C4-2B (cell line): ENCODE data around the gene RPTOR.

Experiments used
- H3K27ac ChIP-seq: fragments of 450-650 bp; 2 replicates; pipeline ENCODE4 v1.5.1; 2017
- CTCF ChIP-seq: fragments of 450-650 bp; conservative IDR thresholded peaks from 2 replicates; pipeline ENCODE4 v1.5.1; 2017; ENCODE audit warnings: mild to moderate bottlenecking
- ZFX ChIP-seq: fragments of 450-650 bp; IDR thresholded peaks from 2 replicates; pipeline ENCODE4 v1.6.1; 2017

Gene RPTOR

DNA sequence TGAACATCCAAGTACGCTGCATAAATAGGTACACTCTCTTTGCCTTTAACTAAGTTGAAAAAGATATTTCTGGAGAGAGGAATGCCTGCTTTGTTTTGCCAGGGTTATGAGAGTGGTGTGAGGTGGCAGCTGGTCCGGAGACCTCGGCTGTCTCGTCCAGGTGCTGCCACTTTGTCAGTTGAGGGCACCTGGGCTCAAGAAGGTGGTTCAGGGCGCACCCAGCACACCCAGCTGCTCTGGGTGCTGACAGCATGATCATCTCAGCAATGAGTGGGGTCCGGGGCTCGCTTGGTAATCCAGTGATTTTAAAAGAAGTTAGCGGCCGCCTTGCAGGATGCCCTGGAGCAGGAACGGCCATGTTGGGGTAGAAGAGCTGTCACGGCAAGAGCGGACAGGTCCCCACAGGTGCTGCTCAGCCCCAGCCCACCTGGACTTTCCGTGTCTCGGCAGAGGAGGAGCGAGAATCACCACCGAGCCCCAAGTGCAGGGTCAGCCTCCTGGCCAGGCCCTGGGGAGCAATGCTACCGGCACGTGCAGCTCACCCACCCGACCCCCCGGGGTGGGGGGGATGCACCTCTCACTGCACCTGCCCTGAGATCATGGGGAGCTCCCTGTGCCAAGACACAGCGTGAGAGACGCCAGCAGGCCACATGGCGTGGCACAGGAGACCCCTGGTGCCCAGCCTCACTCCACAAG, 379.6 kb downstream of the RPTOR start:
- no peak overlapping the region for H3K27ac ChIP-seq
- TF ChIP-seq ZFX = no peak
- TF ChIP-seq CTCF = no peak

DNA sequence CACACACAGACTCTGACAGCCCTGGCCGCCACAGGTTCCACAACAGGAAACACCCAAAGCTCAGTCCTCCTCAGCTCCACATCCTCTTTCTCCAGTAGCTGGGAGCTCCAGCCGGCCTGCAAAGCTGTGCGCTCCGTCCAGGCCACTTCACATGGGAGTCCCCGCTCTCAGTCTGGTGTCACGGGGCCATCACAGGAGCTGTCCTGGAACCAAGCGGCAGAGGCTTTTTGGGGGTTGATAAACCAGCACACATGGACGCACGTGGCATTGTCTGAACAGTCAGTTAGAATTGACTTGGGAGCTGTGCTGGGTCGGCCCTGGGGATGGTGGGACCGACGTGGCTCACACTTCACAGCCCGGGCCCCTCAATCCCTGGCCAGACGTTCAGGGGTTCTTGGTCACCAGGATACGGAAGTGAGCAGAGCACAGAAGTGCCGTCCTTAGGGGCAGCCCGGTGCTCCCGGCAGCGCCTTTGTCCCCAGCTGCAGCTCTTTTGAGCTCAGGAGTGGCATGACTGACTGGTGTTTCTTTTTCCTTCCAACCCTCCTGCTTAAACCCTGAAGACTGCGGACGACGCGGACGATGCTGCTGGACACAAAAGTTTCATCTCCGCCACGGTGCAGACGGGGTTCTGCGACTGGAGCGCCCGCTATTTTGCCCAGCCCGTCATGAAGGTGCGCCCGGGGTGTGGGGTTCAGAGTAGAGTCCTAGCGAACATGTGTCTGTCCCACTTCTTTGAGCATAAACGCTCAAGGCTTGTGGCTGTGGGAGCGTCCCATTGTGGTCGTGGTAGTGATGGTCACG, 380.4 kb downstream of the RPTOR start:
- H3K27ac ChIP-seq = no peak overlapping the region
- TF ChIP-seq CTCF (no peak), ZFX (no peak)

DNA sequence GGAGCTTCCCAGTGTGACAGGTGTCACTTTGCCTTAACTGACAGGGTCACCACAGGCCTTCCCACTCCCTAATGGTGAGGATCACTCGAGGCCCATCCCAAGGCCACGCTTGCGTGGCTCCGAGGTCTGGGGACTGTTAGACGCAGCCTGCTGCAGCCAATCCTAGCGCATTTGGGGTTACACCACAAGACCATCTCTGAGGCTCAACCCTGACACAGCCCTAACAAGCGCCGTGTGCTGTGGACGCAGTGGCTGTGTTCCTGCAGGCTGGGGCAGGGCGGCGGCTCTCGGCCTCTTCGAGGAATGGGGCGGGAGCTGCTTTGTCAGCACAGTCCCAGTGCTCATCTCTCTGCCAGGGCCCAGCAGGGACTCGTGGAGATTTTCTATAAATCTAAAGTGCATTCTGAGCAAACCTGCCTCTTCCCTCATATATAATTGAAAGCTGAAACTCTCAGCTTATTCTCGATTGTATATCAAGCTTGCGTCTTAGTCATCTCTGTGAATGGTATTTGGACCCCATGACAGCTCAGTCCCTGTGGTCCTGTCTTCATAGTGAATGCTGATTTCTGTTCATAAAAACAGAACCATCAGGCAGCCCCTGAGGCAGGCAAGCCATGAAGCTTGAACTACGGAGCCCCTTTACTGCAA, 381.2 kb downstream of the RPTOR start:
- TF ChIP-seq ZFX (no peak), CTCF (no peak)
- no peak overlapping the region for H3K27ac ChIP-seq

GRCh38 chr17:80926591-80927250, 382.1 kb downstream of the RPTOR start:
- no peak for TF ChIP-seq CTCF
- TF ChIP-seq ZFX = no peak
- no peak overlapping the region for H3K27ac ChIP-seq

DNA sequence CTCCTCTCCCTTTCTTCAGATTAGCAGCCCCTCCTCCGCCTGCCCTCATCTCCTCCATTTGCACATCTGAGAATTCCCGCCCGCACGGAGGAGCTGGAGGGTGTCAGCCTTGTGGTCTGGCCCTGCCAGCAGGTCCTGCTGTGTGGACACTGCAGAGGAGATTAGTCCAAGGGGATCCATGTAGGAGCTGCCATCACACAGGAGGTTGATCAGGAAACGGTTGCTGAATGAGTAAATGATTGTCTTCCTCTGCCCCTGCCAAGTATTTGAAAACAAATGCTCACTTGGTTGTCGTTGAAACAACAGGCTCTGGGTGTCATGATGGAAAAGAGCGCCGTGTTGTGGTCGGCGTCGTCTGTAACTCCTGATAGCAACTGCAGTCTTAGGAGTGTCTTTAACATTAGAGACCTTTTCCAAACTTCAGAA, 383.2 kb downstream of the RPTOR start:
- no peak overlapping the region for H3K27ac ChIP-seq
- TF ChIP-seq ZFX = no peak

- H3K27ac ChIP-seq = no peak overlapping the region
- no peak for TF ChIP-seq ZFX
- TF ChIP-seq CTCF = no peak
Observed at GRCh38 chr17:80929449-80929848, 384.8 kb downstream of the RPTOR start.

DNA sequence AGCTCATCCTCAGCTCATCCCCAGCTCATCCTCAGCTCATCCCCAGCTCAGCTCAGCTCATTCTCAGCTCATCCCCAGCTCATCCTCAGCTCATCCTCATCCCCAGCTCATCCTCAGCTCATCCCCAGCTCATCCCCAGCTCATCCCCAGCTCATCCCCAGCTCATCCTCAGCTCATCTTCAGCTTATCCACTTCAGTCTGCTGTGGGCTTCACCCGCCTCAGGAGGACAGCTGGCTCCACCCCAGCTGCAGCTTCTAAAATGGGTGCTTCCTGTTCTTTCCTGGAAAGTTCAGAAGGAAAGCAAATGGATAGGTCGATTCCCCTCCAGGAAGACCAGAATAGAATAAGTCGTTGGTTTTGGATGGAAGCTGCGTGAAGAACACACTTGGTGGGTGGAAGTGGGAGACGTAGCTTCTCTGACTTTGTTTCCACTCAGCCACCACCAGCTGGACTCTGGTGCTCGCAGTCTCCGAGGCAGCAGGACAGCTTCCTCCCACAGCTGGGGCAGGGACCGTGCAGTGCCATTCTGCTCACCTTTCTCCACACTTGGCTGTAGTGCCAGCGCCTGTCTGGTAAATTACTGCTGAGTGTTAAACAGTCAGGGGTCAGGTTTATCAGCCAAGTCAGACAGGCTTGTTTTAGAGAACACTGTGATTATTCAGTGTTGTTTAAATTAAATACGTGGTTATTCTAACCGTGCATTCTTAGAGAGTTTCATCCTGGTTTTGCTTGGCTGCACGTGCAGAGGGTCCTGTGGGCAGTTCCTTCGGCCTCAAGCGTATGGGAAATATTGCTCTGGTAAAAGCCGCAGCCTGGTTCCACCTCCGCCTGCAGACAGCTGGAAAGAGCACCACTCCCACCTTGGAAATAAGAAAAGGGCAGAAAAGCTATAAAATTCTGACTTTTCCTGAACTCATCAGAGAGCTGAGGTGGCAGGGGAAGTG, 386.0 kb downstream of the RPTOR start:
- TF ChIP-seq ZFX = no peak
- no peak for TF ChIP-seq CTCF
- no peak overlapping the region for H3K27ac ChIP-seq
